GM13976 (cell line): Measurements from ENCODE around the gene SEMA3G.

ENCODE experiments used
- DNase-seq: peaks from one replicate; pipeline ENCODE4 v3.0.0; 2012; ENCODE audit warnings: low spot score
- in situ Hi-C: fragments of 300-500 bp; cut with MboI; formaldehyde crosslinking; loops from one replicate; pipeline ENCODE4 v1.12.0; 2022; ENCODE audit warnings: low sequenced_read_pairs, mixed read lengths, inconsistent platforms; ENCODE audit not compliant: unreplicated experiment
- TF ChIP-seq, protein P1 (sequence below): IDR thresholded peaks from 2 replicates; pipeline ENCODE4 v1.5.1; 2012; ENCODE audit warnings: borderline replicate concordance, mild to moderate bottlenecking; ENCODE audit not compliant: insufficient read depth; ENCODE audit errors: extremely low read depth, missing control alignments, control extremely low read depth

Gene SEMA3G

GRCh38 chr3:52479037-52479876 is 34.4 kb upstream of the SEMA3G start:
- TF ChIP-seq, protein P1, sequence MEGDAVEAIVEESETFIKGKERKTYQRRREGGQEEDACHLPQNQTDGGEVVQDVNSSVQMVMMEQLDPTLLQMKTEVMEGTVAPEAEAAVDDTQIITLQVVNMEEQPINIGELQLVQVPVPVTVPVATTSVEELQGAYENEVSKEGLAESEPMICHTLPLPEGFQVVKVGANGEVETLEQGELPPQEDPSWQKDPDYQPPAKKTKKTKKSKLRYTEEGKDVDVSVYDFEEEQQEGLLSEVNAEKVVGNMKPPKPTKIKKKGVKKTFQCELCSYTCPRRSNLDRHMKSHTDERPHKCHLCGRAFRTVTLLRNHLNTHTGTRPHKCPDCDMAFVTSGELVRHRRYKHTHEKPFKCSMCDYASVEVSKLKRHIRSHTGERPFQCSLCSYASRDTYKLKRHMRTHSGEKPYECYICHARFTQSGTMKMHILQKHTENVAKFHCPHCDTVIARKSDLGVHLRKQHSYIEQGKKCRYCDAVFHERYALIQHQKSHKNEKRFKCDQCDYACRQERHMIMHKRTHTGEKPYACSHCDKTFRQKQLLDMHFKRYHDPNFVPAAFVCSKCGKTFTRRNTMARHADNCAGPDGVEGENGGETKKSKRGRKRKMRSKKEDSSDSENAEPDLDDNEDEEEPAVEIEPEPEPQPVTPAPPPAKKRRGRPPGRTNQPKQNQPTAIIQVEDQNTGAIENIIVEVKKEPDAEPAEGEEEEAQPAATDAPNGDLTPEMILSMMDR, result no peak
- DNase-seq, result no peak
- in situ Hi-C loops, result no loop called here

- DNase-seq, result no peak
- in situ Hi-C loops, result no loop called here
- TF ChIP-seq, protein P1, result no peak
These were observed 32.8 kb upstream of the SEMA3G start for GRCh38 chr3:52477796-52478095.

GRCh38 chr3:52477076-52477795 is 32.3 kb upstream of the SEMA3G start:
- in situ Hi-C loops, result no loop called here
- TF ChIP-seq, protein P1, result no peak
- DNase-seq, result no peak

DNA sequence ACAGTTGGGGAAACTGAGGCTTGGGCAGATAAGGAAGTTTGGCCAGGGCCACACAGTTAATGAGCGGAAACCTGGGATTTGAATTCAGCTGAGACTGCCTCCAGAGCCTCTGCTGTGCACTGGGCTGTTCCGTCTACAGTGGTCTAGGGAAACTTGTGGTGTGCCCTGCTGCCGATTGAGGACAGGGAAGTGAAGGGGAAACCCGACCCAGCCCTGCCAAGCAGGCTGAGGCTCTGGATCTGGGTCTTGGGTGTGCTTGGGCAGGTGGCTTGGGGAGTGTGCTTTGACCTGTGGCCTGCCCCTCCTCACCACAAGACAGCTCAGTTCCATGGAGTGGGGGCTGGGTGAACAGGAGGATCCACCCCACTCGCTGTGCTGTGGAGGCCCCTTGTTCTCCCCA is 28.1 kb upstream of the SEMA3G start:
- in situ Hi-C loops, result no loop called here
- TF ChIP-seq, protein P1, result no peak
- DNase-seq, result no peak

GRCh38 chr3:52472239-52473000 is 27.5 kb upstream of the SEMA3G start:
- TF ChIP-seq, protein P1, result no peak
- in situ Hi-C loops, result no loop called here
- DNase-seq, result no peak

DNA sequence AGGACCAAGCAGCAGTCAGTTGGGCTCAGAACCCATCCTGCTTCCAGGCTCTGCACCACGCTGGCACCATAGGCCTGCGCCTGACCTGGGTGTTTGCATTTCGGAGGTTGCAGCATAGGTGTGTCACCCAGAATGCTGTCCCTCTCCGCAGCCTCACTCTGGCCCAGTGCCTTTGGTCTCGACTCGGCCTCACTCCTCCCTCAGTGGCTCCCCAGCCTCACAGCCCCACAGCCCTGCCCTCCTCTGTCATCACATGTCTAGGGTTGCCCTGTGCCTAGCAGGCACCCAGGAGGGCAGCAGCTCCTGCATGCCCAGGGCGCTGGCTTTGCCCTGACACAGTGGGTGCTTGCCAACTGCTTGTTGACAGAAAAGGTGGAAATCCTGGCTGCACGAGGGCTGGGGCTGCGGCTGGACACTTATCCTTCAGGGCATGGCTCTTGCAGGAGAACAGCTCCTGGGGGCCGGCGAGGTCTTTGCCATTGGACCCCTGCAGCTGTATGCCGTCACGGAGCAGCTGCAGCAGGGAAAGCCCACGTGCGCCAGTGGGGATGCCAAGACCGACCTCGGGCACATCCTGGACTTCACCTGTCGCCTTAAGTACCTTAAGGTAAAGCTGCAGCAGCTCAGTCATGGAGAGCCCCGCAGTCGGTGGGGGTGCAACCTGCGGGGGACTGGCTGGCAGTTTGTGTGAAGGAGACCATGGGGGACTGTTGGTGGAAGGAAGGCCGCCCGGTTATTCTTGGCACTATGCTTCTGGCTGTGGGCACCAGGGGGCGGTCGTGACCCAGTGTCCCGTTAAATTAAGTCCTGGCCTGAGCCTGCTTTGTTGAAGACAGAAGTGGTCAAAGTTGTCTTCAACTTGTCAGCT is 26.7 kb upstream of the SEMA3G start:
- in situ Hi-C loops, result no loop called here
- DNase-seq, result peak; percentile 76
- TF ChIP-seq, protein P1, result peak; percentile 57
